ENCODE results near the gene PREX1. TPM values are rescaled to one million over a fixed set of nuclear protein-coding genes. Genes with fewer than 3 reads are reported as not detected.

The PREX1 gene
- polyA plus RNA-seq, 1 donor (not counting 4 experiments of a cell fraction or from before 2014, with no cell fraction given), result 0.22 TPM

DNA sequence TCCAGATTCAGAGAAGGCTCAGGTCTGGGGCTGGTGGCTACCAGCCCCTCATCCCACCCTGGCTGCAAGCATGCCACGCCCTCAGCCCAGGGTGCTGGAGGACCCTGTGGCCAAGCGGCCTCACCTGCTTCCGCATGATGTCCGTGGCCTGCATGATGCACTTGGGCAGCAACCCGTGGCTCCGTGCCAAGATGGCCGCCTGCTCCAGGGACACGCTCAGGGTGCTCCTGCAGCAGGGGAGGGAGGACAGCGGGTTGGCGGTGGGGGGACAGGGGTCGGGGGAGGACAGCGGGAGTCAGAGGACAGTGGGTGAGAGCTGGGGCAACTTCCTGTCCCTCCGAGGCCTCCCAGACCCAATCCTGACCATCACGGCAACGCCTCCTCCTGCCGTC lies 200.1 kb downstream of the PREX1 start:
- Histone ChIP-seq H4K20me1 (ENCODE audit: control insufficient read depth, extremely low read depth, insufficient read depth, low read length) (no peaks in the 10 kb centered on the region), H3K4me1 (ENCODE audit: control insufficient read depth, extremely low read depth, insufficient read depth, low read length) (no peaks in the 10 kb centered on the region), H3K9ac (ENCODE audit: control insufficient read depth, extremely low read depth, insufficient read depth, low read length) (no peak overlapping the region), H3K4me3 (ENCODE audit: control insufficient read depth in 2 of 3, extremely low read depth in 1 of 3, insufficient read depth in 2 of 3, low read depth in 1 of 3, low read length in 3 of 3) (no peak overlapping the region), H3K36me3 (ENCODE audit: control insufficient read depth in 2 of 2, extremely low read depth in 1 of 2, insufficient read depth in 2 of 2, low read length in 2 of 2) (no peaks in the 10 kb centered on the region), H3K27ac (ENCODE audit: control insufficient read depth, insufficient read depth, low read length) (no peak overlapping the region), H3K9me3 (ENCODE audit: control insufficient read depth, low read depth, low read length) (no peaks in the 10 kb centered on the region), H3K79me2 (ENCODE audit: control insufficient read depth, insufficient read depth, low read length) (no peaks in the 10 kb centered on the region), H3K27me3 (ENCODE audit: control insufficient read depth, extremely low read depth, insufficient read depth, low read length) (no peaks in the 10 kb centered on the region), H3K9me1 (ENCODE audit: control insufficient read depth, extremely low read depth, insufficient read depth, low read length) (no peaks in the 10 kb centered on the region), H2AFZ (ENCODE audit: control insufficient read depth, low read length) (no peak overlapping the region), H3K4me2 (ENCODE audit: control insufficient read depth, extremely low read depth, insufficient read depth, low read depth, low read length) (no peak overlapping the region)
- TF ChIP-seq, protein P1, sequence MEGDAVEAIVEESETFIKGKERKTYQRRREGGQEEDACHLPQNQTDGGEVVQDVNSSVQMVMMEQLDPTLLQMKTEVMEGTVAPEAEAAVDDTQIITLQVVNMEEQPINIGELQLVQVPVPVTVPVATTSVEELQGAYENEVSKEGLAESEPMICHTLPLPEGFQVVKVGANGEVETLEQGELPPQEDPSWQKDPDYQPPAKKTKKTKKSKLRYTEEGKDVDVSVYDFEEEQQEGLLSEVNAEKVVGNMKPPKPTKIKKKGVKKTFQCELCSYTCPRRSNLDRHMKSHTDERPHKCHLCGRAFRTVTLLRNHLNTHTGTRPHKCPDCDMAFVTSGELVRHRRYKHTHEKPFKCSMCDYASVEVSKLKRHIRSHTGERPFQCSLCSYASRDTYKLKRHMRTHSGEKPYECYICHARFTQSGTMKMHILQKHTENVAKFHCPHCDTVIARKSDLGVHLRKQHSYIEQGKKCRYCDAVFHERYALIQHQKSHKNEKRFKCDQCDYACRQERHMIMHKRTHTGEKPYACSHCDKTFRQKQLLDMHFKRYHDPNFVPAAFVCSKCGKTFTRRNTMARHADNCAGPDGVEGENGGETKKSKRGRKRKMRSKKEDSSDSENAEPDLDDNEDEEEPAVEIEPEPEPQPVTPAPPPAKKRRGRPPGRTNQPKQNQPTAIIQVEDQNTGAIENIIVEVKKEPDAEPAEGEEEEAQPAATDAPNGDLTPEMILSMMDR (optimal IDR thresholded peaks at IDR 0.05 in 1 of 3, IDR thresholded peaks at IDR 0.05 in 1 of 3, conservative IDR thresholded peaks at IDR 0.05 in 1 of 3; ENCODE audit: extremely low read depth in 1 of 3, insufficient read depth in 2 of 3, low read length in 3 of 3), result no peak
- no peak for TF ChIP-seq EZH2 (IDR thresholded peaks at IDR 0.05; ENCODE audit: low read length)
- dilution Hi-C loops (cut with MboI; ENCODE audit: extremely low pct_ligation_motif_present, low sequenced_read_pairs), result no loop called here
- DNase-seq (ENCODE audit: low read depth, low spot score) (no peak), FAIRE-seq (no peak)

DNA sequence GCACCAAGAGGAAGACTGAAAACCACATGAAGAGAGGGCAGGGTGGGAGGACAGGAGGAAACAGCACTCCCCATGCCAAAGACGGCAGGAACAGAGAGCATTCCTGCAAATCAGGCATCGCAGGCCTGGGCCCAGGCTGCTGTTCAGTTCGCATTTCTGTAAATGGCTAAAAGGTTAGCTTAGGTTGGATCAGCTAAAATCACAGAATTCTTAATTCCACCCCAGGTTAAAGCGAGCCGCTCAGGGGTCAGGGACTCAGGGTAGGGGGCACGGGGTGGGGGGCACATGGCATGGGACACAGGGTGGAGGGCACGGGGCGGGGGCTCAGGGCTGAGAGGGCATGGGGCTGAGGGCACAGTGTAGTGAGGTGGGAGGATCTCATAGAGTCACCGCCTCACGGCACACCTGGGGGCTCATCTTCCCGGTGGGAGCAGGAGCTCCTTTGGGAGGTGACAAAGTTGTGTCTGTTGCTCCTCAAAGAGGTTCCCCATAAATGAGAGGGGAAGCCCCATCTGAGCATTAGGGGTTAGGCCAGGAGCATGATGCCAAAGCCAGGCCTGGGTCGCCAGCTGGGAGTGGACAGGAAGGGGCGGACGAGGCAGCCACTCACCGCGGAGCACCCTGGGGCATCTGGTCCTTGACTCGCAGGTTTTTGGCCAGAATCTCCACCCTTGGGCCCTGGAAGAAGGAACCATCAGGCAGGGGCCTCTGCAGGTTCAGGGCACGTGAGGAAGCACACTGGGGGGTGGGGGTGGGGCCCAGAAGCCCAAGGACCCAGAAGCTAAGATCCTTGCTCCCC lies 200.7 kb downstream of the PREX1 start:
- Histone ChIP-seq H3K4me1 (ENCODE audit: control insufficient read depth, extremely low read depth, insufficient read depth, low read length) (no peaks in the 10 kb centered on the region), H3K9me3 (ENCODE audit: control insufficient read depth, low read depth, low read length) (no peaks in the 10 kb centered on the region), H3K79me2 (ENCODE audit: control insufficient read depth, insufficient read depth, low read length) (no peaks in the 10 kb centered on the region), H3K9ac (ENCODE audit: control insufficient read depth, extremely low read depth, insufficient read depth, low read length) (no peak overlapping the region), H3K36me3 (ENCODE audit: control insufficient read depth in 2 of 2, extremely low read depth in 1 of 2, insufficient read depth in 2 of 2, low read length in 2 of 2) (no peaks in the 10 kb centered on the region), H3K4me3 (ENCODE audit: control insufficient read depth in 2 of 3, extremely low read depth in 1 of 3, insufficient read depth in 2 of 3, low read depth in 1 of 3, low read length in 3 of 3) (no peak overlapping the region), H4K20me1 (ENCODE audit: control insufficient read depth, extremely low read depth, insufficient read depth, low read length) (no peaks in the 10 kb centered on the region), H3K4me2 (ENCODE audit: control insufficient read depth, extremely low read depth, insufficient read depth, low read depth, low read length) (no peak overlapping the region), H3K27me3 (ENCODE audit: control insufficient read depth, extremely low read depth, insufficient read depth, low read length) (no peaks in the 10 kb centered on the region), H3K9me1 (ENCODE audit: control insufficient read depth, extremely low read depth, insufficient read depth, low read length) (no peaks in the 10 kb centered on the region), H3K27ac (ENCODE audit: control insufficient read depth, insufficient read depth, low read length) (no peak overlapping the region), H2AFZ (ENCODE audit: control insufficient read depth, low read length) (no peak overlapping the region)
- FAIRE-seq, result no peak
- no peak for DNase-seq (ENCODE audit: low read depth, low spot score)
- TF ChIP-seq, protein P1 (optimal IDR thresholded peaks at IDR 0.05 in 1 of 3, IDR thresholded peaks at IDR 0.05 in 1 of 3, conservative IDR thresholded peaks at IDR 0.05 in 1 of 3; ENCODE audit: extremely low read depth in 1 of 3, insufficient read depth in 2 of 3, low read length in 3 of 3), result no peak
- dilution Hi-C loops (cut with MboI; ENCODE audit: extremely low pct_ligation_motif_present, low sequenced_read_pairs), result no loop called here
